AG04450 (cell line): ENCODE results near the gene ZNF773. TPM values are rescaled to one million over a fixed set of nuclear protein-coding genes. Genes with fewer than 3 reads are reported as not detected.
"Not testable (repeated sequence)": the region's sequence is repeated elsewhere in the genome, so short reads cannot be mapped to it uniquely, and the experiment has no call there.

Source experiments
- CTCF ChIA-PET: fragments of 300-600, 350-600 bp; formaldehyde crosslinking; extraction: SDS; loops from one replicate; lab custom pipeline; 2022; ENCODE audit warnings: antibody characterized with exemption, inconsistent platforms; lab: Charles Lee
- POLR2A ChIA-PET: fragments of 350-600 bp; formaldehyde crosslinking; extraction: SDS; loops from one replicate; lab custom pipeline; 2021; ENCODE audit warnings: antibody characterized with exemption, inconsistent platforms; lab: Yijun Ruan, JAX
- DNase-seq: peaks from one replicate; pipeline ENCODE4 v3.0.0-alpha.2; 2011; ENCODE audit warnings: low read depth, low spot score
- H3K27ac ChIP-seq: one replicate; pipeline ENCODE4 v1.5.1; 2012; ENCODE audit warnings: low read depth, low read length, control low read depth
- H3K27me3 ChIP-seq: one replicate; pipeline ENCODE4 v1.6.0; 2012; ENCODE audit warnings: low read length; ENCODE audit not compliant: control insufficient read depth, insufficient read depth
- H3K4me3 ChIP-seq: 2 replicates; pipeline ENCODE4 v1.5.1; 2011; ENCODE audit warnings: mild to moderate bottlenecking, low read depth, low read length, control low read depth
- H3K9me3 ChIP-seq: 2 replicates; pipeline ENCODE4 v1.5.1; 2012; ENCODE audit warnings: low read length; ENCODE audit not compliant: control insufficient read depth, insufficient read depth
- polyA plus RNA-seq: library from polyadenylated mRNA; depleted of rRNA; stranded (reverse); fragments of >200 nt; gene quantifications from 2 replicates; pipeline ENCODE4 v1.2.3, GENCODE V29; 2011
- TF ChIP-seq, protein P1 (sequence below): IDR thresholded peaks from 2 replicates; pipeline ENCODE4 v1.5.1; 2011; ENCODE audit warnings: low read depth, low read length, control low read depth, inconsistent platforms

Gene ZNF773
- polyA plus RNA-seq, 1 experiment: 11.0 TPM

DNA sequence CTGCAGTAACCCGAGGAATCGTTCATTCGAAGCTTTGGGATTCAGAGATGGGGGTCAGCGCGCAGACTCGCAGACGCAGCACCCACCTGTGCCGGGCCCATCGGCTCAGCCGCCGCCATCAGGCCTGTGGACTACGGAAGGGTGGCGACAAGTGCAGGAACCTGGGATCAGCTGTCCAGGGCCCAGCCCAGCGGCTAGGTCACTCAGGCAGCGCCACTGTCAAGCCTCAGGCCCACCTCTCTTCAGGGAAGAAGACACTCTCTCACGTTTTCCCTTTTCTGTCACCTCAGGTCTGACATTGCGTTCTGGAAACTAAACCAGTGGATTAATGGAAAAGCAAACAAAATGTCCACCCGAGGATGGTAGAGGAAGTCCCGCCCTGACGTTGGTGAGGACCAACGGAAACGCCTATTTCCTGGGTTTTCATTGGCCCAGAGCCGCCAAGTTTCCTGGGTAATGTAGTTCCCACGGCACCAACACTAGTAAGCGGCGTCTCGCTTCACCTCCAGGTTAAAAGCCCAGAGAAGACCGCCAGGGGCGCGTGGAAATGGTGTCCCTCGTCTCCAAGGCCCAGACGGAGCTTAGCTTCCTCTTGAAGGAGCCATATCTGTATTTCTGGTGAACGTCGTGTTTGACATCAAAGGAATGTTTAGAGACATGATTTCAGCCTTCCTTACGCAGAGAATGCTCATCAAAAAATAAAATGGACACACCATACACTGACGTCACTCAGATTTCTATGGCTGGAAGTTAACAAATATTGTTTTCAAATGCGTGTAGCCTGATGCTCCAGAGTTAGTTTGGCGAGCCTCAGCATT lies 22.3 kb upstream of the ZNF773 start, which contains the start of gene ZNF772:
ZNF772 (minus strand) TSS at position 376 of the 818 bp plus-strand sequence; CDS start at position 119, 257 bp downstream.
- Histone ChIP-seq H3K9me3 (peaks cover 49% of the 10 kb centered on the region), H3K4me3 (peak within 1 kb of the TSS; percentile 97), H3K27me3 (no peaks in the 10 kb centered on the region), H3K27ac (peak within 1 kb of the TSS; percentile 63)
- CTCF ChIA-PET: interaction anchor here (0.7 kb wide), 1 partner anchor 10 kb away, joined by 3 read pairs; the partner anchor contains the start of gene ZNF419
- peak; percentile 74 for DNase-seq
- POLR2A ChIA-PET: interaction anchor here (0.5 to 1.0 kb wide), 3 partner anchors 22 to 911 kb away, joined by 3 read pairs; partner anchors contain the start of gene ZNF773
- TF ChIP-seq, protein P1, sequence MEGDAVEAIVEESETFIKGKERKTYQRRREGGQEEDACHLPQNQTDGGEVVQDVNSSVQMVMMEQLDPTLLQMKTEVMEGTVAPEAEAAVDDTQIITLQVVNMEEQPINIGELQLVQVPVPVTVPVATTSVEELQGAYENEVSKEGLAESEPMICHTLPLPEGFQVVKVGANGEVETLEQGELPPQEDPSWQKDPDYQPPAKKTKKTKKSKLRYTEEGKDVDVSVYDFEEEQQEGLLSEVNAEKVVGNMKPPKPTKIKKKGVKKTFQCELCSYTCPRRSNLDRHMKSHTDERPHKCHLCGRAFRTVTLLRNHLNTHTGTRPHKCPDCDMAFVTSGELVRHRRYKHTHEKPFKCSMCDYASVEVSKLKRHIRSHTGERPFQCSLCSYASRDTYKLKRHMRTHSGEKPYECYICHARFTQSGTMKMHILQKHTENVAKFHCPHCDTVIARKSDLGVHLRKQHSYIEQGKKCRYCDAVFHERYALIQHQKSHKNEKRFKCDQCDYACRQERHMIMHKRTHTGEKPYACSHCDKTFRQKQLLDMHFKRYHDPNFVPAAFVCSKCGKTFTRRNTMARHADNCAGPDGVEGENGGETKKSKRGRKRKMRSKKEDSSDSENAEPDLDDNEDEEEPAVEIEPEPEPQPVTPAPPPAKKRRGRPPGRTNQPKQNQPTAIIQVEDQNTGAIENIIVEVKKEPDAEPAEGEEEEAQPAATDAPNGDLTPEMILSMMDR: peak; percentile 63

DNA sequence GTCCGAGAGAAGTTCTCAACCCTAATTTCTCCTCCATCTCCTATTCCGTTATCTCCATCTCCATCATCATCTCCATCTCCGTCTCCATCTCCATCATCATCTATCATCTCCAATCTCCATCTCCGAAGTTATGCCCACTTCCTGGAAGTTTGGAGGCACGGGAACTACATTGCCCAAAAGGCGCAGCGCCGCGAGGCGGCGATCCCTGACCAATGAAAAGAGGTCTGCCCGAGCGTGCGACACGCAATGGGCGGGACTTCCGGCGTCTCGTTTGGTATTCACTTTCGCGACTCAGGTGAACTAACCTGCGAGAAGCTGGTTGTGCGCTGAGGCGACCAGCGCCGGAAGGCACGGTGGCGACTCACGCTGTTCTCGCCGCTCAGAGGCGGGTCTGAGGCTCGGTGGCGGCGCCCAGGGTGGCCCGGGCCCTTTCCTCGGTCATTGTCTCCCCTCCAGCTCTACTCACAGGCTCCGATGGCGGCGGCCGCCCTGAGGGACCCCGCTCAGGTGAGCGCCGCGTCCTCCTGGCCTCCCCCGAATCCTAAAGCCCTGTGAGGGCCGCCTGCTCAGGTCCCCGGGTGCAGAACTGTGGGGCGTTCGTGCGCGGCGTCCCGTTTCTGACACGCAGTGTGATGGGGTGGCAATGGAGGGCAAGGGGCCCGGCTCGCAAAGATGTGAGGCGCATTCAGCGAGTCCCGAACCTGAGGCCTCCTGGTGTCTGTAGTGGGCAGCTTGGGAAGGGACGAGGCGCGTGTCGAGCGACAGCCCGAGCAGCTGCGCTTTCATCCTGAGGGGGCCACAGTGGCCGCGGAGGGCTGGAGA lies 12.1 kb upstream of the ZNF773 start, which contains the start of gene ZNF419:
ZNF419 (plus strand) TSS at position 274 of the 822 bp plus-strand sequence; CDS start at position 475, 201 bp downstream.
- CTCF ChIA-PET: interaction anchor here (1.0 kb wide), 1 partner anchor 10 kb away, joined by 3 read pairs; the partner anchor contains the start of gene ZNF772
- POLR2A ChIA-PET: not testable (repeated sequence)
- TF ChIP-seq, protein P1: peak; percentile 25; the same call in 1 of the 2 replicates

DNA sequence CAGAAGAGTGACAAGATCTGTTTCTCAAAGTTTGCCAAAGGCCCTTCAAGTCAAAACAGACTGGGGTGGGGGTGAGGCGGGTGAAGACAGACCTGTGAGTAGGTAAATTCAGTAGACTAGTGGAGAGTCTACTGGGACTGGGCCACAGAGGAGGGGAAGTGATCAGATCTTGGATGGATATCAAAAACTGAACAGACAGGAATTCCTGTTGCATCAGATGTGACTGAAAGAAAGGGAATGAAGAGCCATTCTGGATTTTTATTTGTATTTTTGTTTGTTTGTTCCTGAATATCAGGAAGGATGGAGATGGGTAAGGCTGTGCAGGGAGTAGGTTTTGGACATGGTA lies 11.5 kb upstream of the ZNF773 start:
- H3K27me3 ChIP-seq, DNase-seq, H3K9me3 ChIP-seq, H3K27ac ChIP-seq, CTCF ChIA-PET, POLR2A ChIA-PET: not testable (repeated sequence)
- peak overlapping the region; percentile 59 for H3K4me3 ChIP-seq

More for the DNA sequence above, 12.1 kb upstream of the ZNF773 start, which contains the start of gene ZNF419:
- H3K27ac ChIP-seq, H3K27me3 ChIP-seq, H3K9me3 ChIP-seq: not testable (repeated sequence)
- H3K4me3 ChIP-seq: peak within 1 kb of the TSS; percentile 94
- DNase-seq: peak; percentile 34

DNA sequence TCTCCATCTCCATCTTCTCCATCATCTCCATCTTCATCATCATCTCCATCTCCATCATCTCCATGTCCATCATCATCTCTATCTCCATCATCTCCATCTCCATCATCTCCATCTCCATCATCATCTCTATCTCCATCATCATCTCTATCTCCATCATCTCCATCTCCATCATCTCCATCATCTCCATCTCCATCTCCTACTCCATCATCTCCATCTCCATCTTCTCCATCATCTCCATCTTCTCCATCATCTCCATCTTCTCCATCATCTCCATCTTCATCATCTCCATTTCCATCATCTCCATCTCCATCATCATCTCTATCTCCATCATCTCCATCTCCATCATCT lies 432 bp upstream of the ZNF773 start:
- H3K4me3 ChIP-seq, DNase-seq, H3K27ac ChIP-seq, H3K27me3 ChIP-seq: not testable (repeated sequence)
- ChIA-PET CTCF (interaction anchor here (0.7 kb wide), 1 partner anchor 1132 kb away, joined by 3 read pairs; no protein-coding TSS in a partner anchor), POLR2A (interaction anchor here (0.7 kb wide), 1 partner anchor 22 kb away, joined by 3 read pairs; the partner anchor contains the start of gene ZNF772)
- peaks cover 37% of the 10 kb centered on the region for H3K9me3 ChIP-seq

DNA sequence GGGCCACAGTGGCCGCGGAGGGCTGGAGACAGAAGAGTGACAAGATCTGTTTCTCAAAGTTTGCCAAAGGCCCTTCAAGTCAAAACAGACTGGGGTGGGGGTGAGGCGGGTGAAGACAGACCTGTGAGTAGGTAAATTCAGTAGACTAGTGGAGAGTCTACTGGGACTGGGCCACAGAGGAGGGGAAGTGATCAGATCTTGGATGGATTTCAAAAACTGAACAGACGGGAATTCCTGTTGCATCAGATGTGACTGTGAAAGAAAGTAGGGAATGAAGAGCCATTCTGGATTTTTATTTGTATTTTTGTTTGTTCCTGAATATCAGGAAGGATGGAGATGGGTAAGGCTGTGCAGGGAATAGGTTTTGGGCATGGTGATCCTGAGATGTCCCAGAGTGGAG lies 662 bp downstream of the ZNF773 start:
- not testable (repeated sequence) for DNase-seq
- CTCF ChIA-PET: interaction anchor here (0.6 kb wide), 1 partner anchor 77 kb away, joined by 3 read pairs; no protein-coding TSS in a partner anchor

DNA sequence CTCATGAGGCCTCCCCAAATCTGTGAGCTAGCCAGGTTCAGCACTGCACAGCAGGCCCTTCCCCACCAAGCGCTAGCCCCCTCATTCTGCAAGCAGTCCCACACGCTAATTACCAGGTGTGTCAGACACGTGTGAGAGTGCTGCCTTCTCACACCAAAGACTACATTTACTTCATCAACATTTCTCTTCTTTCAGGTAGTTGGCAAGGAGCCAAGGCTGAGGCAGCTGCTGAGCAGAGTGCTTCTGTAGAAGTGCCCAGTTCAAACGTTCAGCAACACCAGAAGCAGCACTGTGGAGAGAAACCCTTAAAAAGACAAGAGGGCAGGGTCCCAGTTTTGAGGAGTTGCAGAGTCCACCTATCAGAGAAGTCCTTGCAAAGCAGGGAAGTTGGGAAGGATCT lies 6.4 kb downstream of the ZNF773 start:
- CTCF ChIA-PET: no interaction called here
- POLR2A ChIA-PET: no interaction called here
- Histone ChIP-seq H3K9me3 (peaks cover 60% of the 10 kb centered on the region), H3K4me3 (no peak overlapping the region), H3K27me3 (no peaks in the 10 kb centered on the region), H3K27ac (no peak overlapping the region)
- DNase-seq: no peak
- TF ChIP-seq, protein P1: no peak

More for the DNA sequence above, 662 bp downstream of the ZNF773 start:
- POLR2A ChIA-PET: interaction anchor here (0.6 kb wide), 1 partner anchor 986 kb away, joined by 4 read pairs; no protein-coding TSS in a partner anchor
- Histone ChIP-seq H3K9me3 (peaks cover 39% of the 10 kb centered on the region), H3K27ac (peak overlapping the region; percentile 57), H3K4me3 (peak overlapping the region; percentile 59)
- H3K27me3 ChIP-seq: not testable (repeated sequence)
